Measurements from ENCODE around the gene PIGN.

- no peak for TF ChIP-seq POLR2AphosphoS5 (IDR thresholded peaks at IDR 0.05; ENCODE audit: borderline replicate concordance, low read depth, low read length)
- no peak for TF ChIP-seq FOXP2 (optimal IDR thresholded peaks at IDR 0.05; ENCODE audit: control extremely low read depth, extremely low read length, insufficient read depth)
- no peak for TF ChIP-seq EZH2 (IDR thresholded peaks at IDR 0.05)
Measured at GRCh38 chr18:62009521-62009920, 177.3 kb downstream of the PIGN start.
